ENCODE measurements around the gene GMPR. TPM values are rescaled to one million over a fixed set of nuclear protein-coding genes. Genes with fewer than 3 reads are reported as not detected.

GMPR gene
- total RNA-seq, 4 donors from 2014 or later: 14.0 to 21.8 (median 15.8) TPM

GRCh38 chr6:16295471-16295870 lies 57.1 kb downstream of the GMPR start:
- no peak for DNase-seq (ENCODE audit: low spot score in 2 of 2)
- Histone ChIP-seq H3K4me3 (no peak overlapping the region), H3K36me3 (peaks cover 0 to 26% (median 0%) of the 10 kb centered on the region in 3 donors), H3K27me3 (no peaks in the 10 kb centered on the region), H3K9me3 (no peaks in the 10 kb centered on the region), H3K4me1 (no peaks in the 10 kb centered on the region), H3K27ac (no peak overlapping the region)
- WGBS, 2 donors: 82 to 83% methylated on average over 5 of the region's 5 CpGs
- no peak for TF ChIP-seq CTCF (IDR thresholded peaks at IDR 0.05)
- TF ChIP-seq EP300 (IDR thresholded peaks at IDR 0.05): no peak
- no peak for TF ChIP-seq POLR2A (IDR thresholded peaks at IDR 0.05)

- peaks cover 0 to 26% (median 0%) of the 10 kb centered on the region in 3 donors for H3K36me3 ChIP-seq
- TF ChIP-seq CTCF (IDR thresholded peaks at IDR 0.05) (no peak), POLR2A (IDR thresholded peaks at IDR 0.05) (no peak), EP300 (IDR thresholded peaks at IDR 0.05) (no peak)
- DNase-seq (ENCODE audit: low spot score in 2 of 2): no peak
- WGBS, 2 donors: 80 to 85% methylated on average over 7 of the region's 7 CpGs
- no peaks in the 10 kb centered on the region for H3K9me3 ChIP-seq
- H3K27ac ChIP-seq: no peak overlapping the region
- H3K27me3 ChIP-seq: no peaks in the 10 kb centered on the region
- no peaks in the 10 kb centered on the region for H3K4me1 ChIP-seq
- no peak overlapping the region for H3K4me3 ChIP-seq
Measured at GRCh38 chr6:16296061-16296670, 57.8 kb downstream of the GMPR start.

GRCh38 chr6:16299861-16300260 lies 61.5 kb downstream of the GMPR start:
- peaks cover 0 to 28% (median 0%) of the 10 kb centered on the region in 3 donors for H3K36me3 ChIP-seq
- H3K27me3 ChIP-seq: no peaks in the 10 kb centered on the region
- H3K4me3 ChIP-seq: no peak overlapping the region
- WGBS, 2 donors: 94 to 95% methylated on average over 3 of the region's 3 CpGs
- no peaks in the 10 kb centered on the region for H3K4me1 ChIP-seq
- no peaks in the 10 kb centered on the region for H3K9me3 ChIP-seq
- DNase-seq (ENCODE audit: low spot score in 2 of 2): no peak
- H3K27ac ChIP-seq: no peak overlapping the region
- no peak for TF ChIP-seq EP300 (IDR thresholded peaks at IDR 0.05)
- TF ChIP-seq CTCF (IDR thresholded peaks at IDR 0.05): no peak
- no peak for TF ChIP-seq POLR2A (IDR thresholded peaks at IDR 0.05)

- TF ChIP-seq CTCF (IDR thresholded peaks at IDR 0.05) (no peak), POLR2A (IDR thresholded peaks at IDR 0.05) (no peak), EP300 (IDR thresholded peaks at IDR 0.05) (no peak)
- Histone ChIP-seq H3K4me1 (no peaks in the 10 kb centered on the region), H3K36me3 (peaks cover 0 to 42% (median 0%) of the 10 kb centered on the region in 3 donors), H3K27ac (no peak overlapping the region), H3K4me3 (no peak overlapping the region), H3K27me3 (no peaks in the 10 kb centered on the region), H3K9me3 (no peaks in the 10 kb centered on the region)
- DNase-seq (ENCODE audit: low spot score in 2 of 2): no peak
- 86 to 87% methylated on average over 7 of the region's 7 CpGs for WGBS, 2 donors
Measured at GRCh38 chr6:16301511-16301910, 63.1 kb downstream of the GMPR start.

GRCh38 chr6:16302721-16303552 lies 64.5 kb downstream of the GMPR start:
- Histone ChIP-seq H3K27me3 (no peaks in the 10 kb centered on the region), H3K9me3 (no peaks in the 10 kb centered on the region), H3K27ac (no peak overlapping the region), H3K4me1 (no peaks in the 10 kb centered on the region), H3K36me3 (peaks cover 0 to 34% (median 0%) of the 10 kb centered on the region in 3 donors), H3K4me3 (no peak overlapping the region)
- TF ChIP-seq CTCF (IDR thresholded peaks at IDR 0.05): no peak
- TF ChIP-seq POLR2A (IDR thresholded peaks at IDR 0.05): no peak
- no peak for DNase-seq (ENCODE audit: low spot score in 2 of 2)
- 61 to 67% methylated on average over 27 of the region's 27 CpGs for WGBS, 2 donors
